GM23248 (cell line): ENCODE results near the gene LRRK2.
"Not testable (repeated sequence)": the region's sequence is repeated elsewhere in the genome, so short reads cannot be mapped to it uniquely, and the experiment has no call there.

Experiments
- EZH2 ChIP-seq: fragments of 200-600 bp; sonication (generic); IDR thresholded peaks from 2 replicates; pipeline ENCODE4 v1.6.1; 2018; ENCODE audit warnings: antibody characterized with exemption, mild to moderate bottlenecking; ENCODE audit not compliant: insufficient read depth, poor library complexity, severe bottlenecking
- EZH2phosphoT487 ChIP-seq: fragments of 200-600 bp; sonication (generic); IDR thresholded peaks from 2 replicates; pipeline ENCODE4 v1.6.1; 2018; ENCODE audit warnings: antibody characterized with exemption, moderate library complexity, mild to moderate bottlenecking, low read depth; ENCODE audit not compliant: insufficient read depth

DNA sequence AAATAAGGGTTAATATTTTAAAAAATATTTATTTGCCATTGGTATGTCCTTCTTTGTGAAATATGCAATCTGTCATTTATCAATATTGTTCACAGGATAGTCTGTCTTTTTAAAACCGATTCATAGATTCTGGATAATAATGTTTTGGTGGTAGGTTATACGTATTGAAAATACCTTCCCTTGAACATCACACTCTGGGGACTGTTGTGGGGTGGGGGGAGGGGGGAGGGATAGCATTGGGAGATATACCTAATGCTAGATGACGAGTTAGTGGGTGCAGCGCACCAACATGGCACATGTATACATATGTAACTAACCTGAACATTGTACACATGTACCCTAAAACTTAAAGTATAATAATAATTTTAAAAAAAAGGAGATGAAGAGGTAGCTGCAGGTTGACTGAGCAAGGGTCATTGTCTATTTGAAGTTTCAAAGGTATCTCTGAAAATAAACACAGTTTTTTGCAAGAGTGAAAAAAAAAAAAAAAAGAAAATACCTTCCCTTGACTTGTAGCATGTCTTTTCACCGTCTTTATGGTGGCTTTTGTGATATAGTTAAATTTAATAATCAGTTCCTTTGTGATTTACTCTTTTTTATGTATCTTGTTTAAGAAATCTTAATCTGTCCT, 19.8 kb downstream of the LRRK2 start:
- not testable (repeated sequence) for TF ChIP-seq EZH2phosphoT487, EZH2
